ENCODE results near the gene MAP1LC3A. TPM values are rescaled to one million over a fixed set of nuclear protein-coding genes. Genes with fewer than 3 reads are reported as not detected.

Gene MAP1LC3A
- total RNA-seq, 4 donors from 2014 or later = 42.6 to 111 (median 103) TPM

- no peaks in the 10 kb centered on the region for H3K9me3 ChIP-seq
- no peak overlapping the region for H3K27ac ChIP-seq
- H3K27me3 ChIP-seq = no peaks in the 10 kb centered on the region
- WGBS = 75% methylated on average over 6 of the region's 10 CpGs
- peaks cover 3% of the 10 kb centered on the region for H3K4me1 ChIP-seq
- no peak for TF ChIP-seq CTCF (IDR thresholded peaks at IDR 0.05)
- TF ChIP-seq POLR2AphosphoS5 (IDR thresholded peaks at IDR 0.05) = no peak
- no peak for TF ChIP-seq POLR2A (IDR thresholded peaks at IDR 0.05)
- no peak for TF ChIP-seq EP300 (IDR thresholded peaks at IDR 0.05)
- no peak for DNase-seq (ENCODE audit: low spot score in 2 of 2)
- H3K4me3 ChIP-seq = no peak overlapping the region
- H3K36me3 ChIP-seq = peaks cover 90% of the 10 kb centered on the region
Measured at GRCh38 chr20:34536798-34537394, 21.6 kb upstream of the MAP1LC3A start.

- WGBS = 91% methylated on average over 7 of the region's 8 CpGs
- Histone ChIP-seq H3K27me3 (no peaks in the 10 kb centered on the region), H3K4me1 (no peaks in the 10 kb centered on the region), H3K4me3 (no peak overlapping the region), H3K36me3 (peaks cover 88% of the 10 kb centered on the region), H3K27ac (no peak overlapping the region), H3K9me3 (no peaks in the 10 kb centered on the region)
- TF ChIP-seq POLR2AphosphoS5 (IDR thresholded peaks at IDR 0.05) (no peak), CTCF (IDR thresholded peaks at IDR 0.05) (no peak), EP300 (IDR thresholded peaks at IDR 0.05) (no peak)
- no peak for DNase-seq (ENCODE audit: low spot score in 2 of 2)
Measured at GRCh38 chr20:34537651-34538050, 20.9 kb upstream of the MAP1LC3A start.

- Histone ChIP-seq H3K4me1 (no peaks in the 10 kb centered on the region), H3K27me3 (no peaks in the 10 kb centered on the region), H3K36me3 (peaks cover 79% of the 10 kb centered on the region), H3K4me3 (no peak overlapping the region), H3K27ac (no peak overlapping the region), H3K9me3 (no peaks in the 10 kb centered on the region)
- no peak for DNase-seq (ENCODE audit: low spot score in 2 of 2)
- TF ChIP-seq CTCF (IDR thresholded peaks at IDR 0.05) (peak; percentile 53 to 77), EP300 (IDR thresholded peaks at IDR 0.05) (no peak)
- WGBS = 52% methylated on average over 5 of the region's 5 CpGs
Measured at GRCh38 chr20:34538671-34539123, 19.8 kb upstream of the MAP1LC3A start.

DNA sequence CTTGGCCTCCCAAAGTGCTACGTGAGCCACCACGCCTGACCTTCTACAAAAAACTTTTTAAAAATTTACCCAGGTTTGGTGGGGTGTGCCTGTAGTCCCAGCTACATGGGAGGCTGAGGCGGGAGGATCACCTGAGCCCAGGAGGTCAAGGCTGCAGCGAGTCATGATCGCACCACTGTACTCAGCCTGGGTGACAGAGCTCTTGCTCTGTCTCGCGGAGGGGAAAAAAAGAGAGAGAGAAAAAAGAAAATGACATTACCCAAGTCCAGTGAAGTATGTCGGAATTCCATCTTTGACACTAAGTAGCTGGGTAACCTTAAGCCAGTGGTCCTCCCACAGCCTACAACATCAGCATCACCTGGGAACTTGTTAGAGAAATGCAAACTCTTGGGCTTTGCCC is 18.8 kb upstream of the MAP1LC3A start:
- Histone ChIP-seq H3K36me3 (peaks cover 68% of the 10 kb centered on the region), H3K27ac (no peak overlapping the region), H3K4me1 (peaks cover 3% of the 10 kb centered on the region), H3K4me3 (no peak overlapping the region), H3K27me3 (no peaks in the 10 kb centered on the region), H3K9me3 (no peaks in the 10 kb centered on the region)
- TF ChIP-seq POLR2A (IDR thresholded peaks at IDR 0.05) (no peak), CTCF (IDR thresholded peaks at IDR 0.05) (no peak), POLR2AphosphoS5 (IDR thresholded peaks at IDR 0.05) (no peak), EP300 (IDR thresholded peaks at IDR 0.05) (no peak)
- DNase-seq (ENCODE audit: low spot score in 2 of 2) = no peak
- WGBS = 92% methylated on average over 8 of the region's 8 CpGs

GRCh38 chr20:34540596-34541263 is 17.8 kb upstream of the MAP1LC3A start:
- WGBS = 79% methylated on average over 15 of the region's 15 CpGs
- Histone ChIP-seq H3K4me3 (no peak overlapping the region), H3K27ac (no peak overlapping the region), H3K4me1 (peaks cover 3% of the 10 kb centered on the region), H3K27me3 (no peaks in the 10 kb centered on the region), H3K36me3 (peaks cover 59% of the 10 kb centered on the region), H3K9me3 (no peaks in the 10 kb centered on the region)
- no peak for TF ChIP-seq POLR2A (IDR thresholded peaks at IDR 0.05)
- TF ChIP-seq CTCF (IDR thresholded peaks at IDR 0.05) = no peak
- TF ChIP-seq POLR2AphosphoS5 (IDR thresholded peaks at IDR 0.05) = no peak
- TF ChIP-seq EP300 (IDR thresholded peaks at IDR 0.05) = no peak
- no peak for DNase-seq (ENCODE audit: low spot score in 2 of 2)

Measured in suprapubic skin (tissue), 4 donors.